NCI-H460 (cell line): ENCODE data around the gene KCNQ2. TPM values are rescaled to one million over a fixed set of nuclear protein-coding genes. Genes with fewer than 3 reads are reported as not detected.

Experiments
- DNase-seq: peaks from one replicate; pipeline ENCODE4 v3.0.0-alpha.2; 2016; ENCODE audit warnings: low read depth; ENCODE audit errors: extremely low read depth
- total RNA-seq: library from RNA; depleted of rRNA; stranded (reverse); fragments of >200 nt; shearing (Covaris generic); gene quantifications from 2 replicates; pipeline ENCODE4 v1.2.3, GENCODE V29; 2014

KCNQ2 gene
- total RNA-seq, 1 experiment from 2014 or later = 0.17 TPM

- no peak for DNase-seq
Observed at GRCh38 chr20:63376283-63377250, 95.9 kb downstream of the KCNQ2 start.

GRCh38 chr20:63375438-63375837 is 97.0 kb downstream of the KCNQ2 start:
- DNase-seq = no peak

DNA sequence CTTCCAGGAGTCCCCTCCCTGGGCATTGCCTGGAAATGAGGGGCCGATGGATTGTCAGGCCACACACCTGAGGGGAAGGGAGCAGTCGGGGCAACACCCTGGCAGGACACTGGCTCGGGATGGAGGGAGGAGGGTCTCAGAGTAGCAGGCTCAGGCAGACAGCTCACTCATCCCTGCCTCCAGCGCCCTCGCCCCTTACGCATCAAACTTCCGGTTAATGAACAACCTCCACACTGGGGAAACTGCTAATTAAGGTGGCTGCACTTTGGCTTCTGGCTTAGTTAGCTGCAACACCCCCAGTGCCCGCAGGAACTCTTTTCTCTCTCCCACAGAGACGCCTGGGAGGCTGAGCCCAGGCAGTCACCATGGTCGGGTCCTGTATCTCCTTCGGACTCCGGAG is 98.0 kb downstream of the KCNQ2 start:
- DNase-seq = no peak

DNA sequence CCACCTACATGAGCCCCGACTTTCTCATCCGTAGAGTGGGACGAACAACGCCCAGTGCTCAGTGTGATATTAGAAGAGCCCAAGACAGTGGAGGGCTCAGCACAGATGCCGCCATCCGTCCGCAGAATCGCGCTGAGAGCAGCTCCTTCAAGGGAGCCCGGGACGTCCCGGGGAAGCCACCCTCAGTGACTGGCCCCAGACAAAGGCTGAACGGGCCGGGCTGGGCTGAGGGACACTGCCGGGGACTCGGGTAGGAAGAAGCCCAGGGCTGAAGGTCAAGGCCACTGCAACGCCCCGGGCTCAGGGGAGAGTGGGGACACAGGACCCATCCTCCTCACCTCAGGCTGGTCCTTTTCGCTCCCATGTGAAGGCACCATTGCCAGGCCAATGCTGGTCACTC is 98.5 kb downstream of the KCNQ2 start:
- DNase-seq = no peak

GRCh38 chr20:63372971-63373885 is 99.2 kb downstream of the KCNQ2 start:
- no peak for DNase-seq

- no peak for DNase-seq
Observed at GRCh38 chr20:63371291-63371865, 101.1 kb downstream of the KCNQ2 start.

DNA sequence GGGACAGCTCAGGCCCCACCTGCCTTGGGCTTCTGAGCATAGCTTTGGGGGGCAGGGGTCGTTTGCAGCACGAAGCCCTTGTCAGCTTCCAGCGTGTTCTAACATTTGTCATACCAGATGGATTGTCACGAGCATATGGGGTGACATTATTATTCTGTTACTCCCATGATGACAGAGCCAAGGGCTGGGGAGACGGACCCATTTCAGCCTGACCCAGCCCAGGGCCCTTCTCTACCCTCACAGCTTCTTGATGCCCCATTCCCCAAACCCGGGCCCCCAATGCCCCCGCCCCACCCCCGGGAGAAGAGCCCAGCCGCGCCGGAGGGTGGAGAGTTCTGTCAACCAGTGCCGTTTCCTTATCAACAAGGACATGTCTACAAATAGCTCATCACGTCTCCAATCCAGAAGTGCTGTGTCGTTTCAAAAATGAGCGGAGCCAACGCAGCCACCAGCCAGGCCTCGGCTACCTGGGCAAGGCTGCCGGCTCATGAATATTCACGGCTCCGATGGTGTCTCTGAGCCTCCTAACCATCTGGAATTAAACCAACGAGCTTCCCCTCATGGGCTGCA is 101.8 kb downstream of the KCNQ2 start:
- no peak for DNase-seq

DNA sequence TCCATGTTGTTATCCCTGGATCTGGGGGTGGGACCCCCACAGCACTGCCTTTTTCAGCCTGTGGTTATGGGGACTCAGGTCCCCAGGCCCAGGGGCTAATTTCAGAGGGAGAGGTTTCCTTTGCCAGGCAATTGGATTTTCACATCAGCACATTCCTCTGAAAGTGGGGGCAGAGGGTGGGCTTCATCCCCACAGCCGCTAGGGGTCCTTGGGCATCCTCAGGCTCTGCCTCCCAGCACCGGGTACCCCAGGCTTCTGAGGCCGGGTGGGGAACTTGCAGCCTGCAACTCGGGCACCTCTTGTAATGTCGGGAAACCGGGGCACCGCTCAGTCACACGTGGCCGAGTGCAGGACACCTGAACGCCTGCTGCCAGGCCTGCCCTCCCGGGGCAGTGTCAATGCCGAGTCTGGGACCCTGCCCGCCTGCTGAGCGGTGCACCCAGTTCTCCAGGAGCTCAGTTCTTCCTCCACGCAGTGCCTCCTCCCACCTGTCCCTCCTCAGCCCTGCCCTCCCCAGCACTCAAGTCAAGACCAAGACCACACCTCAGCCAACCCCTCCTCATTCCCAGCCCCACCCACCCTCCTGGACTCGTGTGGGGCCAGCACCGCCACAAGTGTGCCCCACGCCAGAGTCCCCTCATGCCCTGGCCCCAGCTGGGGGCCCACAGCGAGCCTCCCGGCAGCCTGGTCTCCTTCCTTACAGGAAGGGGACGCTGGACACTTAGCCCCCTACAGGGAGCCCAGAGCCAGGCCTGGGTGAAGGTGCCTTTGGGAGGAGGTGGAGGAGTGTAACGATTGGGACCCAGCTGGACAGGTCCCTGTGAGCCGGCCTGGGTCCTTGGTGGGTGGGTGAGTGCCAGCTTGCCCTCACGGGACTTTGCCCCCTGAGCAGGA is 102.5 kb downstream of the KCNQ2 start:
- no peak for DNase-seq

DNA sequence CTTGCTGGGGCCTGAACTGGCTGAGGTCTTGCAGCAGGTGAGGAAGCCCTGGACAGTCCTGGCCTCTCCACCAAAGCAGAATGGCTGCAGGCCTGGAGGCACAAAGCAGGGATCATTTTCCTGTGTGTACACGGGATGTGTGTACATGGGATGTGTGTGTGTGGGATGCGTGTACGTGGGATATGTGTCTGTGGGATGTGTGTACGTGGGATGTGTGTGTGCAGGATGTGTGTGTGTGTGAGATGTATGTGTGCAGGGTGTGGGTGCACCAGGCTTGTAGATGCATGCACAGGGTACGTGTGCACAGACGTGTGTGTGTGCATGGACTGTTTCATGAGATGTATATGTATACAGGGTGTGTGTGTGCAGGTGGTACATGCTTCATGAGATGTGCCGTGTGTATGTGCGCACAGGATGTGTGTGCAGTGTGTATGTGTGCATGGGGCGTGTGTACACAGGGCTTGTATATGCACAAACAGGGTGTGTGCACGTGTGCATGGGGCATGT is 103.4 kb downstream of the KCNQ2 start:
- DNase-seq = no peak

DNA sequence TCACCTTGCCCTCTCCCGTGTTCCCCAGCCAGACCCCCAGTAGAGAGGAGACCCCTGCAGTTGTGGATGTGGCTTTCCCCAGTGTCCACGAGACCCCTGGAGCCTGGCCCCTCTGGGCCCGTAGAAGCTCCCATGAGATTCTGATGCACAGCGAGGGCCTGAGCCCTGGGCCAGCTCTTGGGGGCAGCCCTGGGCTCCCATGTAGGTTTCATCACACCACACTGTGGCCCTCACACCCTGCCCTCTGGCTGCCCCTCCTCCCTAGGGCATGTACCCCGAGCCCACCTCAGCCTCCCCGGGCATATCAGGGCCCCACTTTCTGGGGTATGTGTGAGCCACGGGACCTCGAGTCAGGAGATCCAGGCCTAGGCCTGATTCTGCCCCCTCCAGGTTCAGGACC is 104.3 kb downstream of the KCNQ2 start:
- DNase-seq = no peak

DNA sequence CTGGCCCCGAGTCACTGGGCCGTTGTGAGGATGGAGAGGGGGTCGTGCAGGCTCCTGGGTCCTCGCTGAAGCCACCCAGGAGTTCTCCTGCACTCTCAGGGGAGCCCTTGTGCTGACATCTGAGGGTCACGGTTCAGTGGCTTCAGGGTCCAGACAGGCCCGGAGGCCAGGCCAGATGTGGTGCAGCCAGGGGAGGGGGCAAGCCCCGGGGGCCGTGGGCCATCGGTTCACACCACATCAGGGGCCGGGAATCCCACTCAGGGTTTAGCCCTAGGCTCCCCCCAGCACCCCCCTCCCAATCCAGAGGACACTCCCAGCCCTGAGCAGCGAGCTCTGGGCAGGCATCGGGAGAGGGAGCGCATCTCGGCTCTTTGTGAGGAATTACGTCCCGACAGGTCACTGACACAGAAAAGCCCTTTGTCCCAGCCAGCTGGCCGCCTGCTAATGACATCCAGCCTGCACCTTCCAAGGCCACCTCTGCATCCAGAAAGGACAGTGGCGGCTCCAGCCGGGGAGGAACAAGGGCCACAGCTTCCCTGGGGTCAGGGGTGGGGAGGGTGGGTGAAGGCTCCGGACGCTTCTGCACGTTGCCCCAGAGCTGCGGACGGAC is 104.9 kb downstream of the KCNQ2 start:
- DNase-seq = no peak

DNA sequence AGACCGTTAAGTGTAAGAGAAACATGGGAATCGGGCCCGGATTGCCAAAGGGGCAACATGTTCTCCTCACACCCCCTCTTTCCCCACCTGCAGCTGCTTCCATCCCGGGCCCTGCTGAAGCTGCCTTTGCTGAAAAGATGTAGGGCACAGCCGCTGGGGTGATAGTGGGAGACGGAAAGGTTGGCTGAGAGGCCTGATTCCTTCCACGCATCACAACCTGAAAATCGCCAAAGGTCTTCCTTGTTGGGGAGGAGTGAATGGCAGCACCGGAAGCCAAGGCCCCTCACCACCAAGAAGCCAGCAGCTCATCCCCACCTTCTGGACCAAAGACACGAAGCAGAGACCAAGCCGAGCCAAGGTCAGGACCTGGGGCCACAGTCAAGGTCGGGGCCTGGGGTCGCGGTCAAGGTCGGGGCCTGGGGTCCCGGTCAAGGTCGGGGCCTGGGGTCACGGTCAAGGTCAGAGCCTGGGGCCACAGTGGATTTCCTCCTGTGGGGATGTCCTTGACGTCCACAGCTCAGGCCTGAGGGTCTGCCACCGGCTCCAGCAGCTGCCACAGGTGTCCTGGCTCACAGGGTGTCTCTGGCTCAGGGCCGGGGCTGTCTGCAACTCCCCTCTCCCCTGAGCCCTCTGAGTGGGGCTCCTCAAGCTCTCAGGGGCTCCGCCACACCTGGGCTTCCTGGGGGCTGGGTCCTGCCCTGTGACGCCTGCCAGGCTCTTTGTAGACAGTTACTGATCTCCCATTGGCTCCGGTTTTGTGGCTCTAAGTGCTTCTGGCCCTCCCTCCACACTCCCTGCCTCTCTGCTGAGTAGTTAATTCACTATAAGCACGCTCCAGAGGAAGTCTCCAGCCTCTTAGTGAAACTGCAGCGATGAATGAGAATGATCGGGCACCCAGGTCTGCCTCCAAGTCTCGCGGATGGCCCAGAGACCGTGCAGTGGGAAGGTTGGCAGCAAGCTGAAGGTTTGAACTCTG is 105.8 kb downstream of the KCNQ2 start:
- DNase-seq = no peak

- no peak for DNase-seq
Observed at GRCh38 chr20:63365601-63366389, 106.7 kb downstream of the KCNQ2 start.

- no peak for DNase-seq
Observed at GRCh38 chr20:63364801-63365585, 107.5 kb downstream of the KCNQ2 start.

- no peak for DNase-seq
Observed at GRCh38 chr20:63363981-63364561, 108.4 kb downstream of the KCNQ2 start.
